Panc1 (cell line): ENCODE data around the gene SCGB3A1. TPM values are rescaled to one million over a fixed set of nuclear protein-coding genes. Genes with fewer than 3 reads are reported as not detected.

Experiments
- ATAC-seq: fragments of 200-7000 bp; cut with Tn5 transposase; 2 replicates; pipeline ENCODE4 v1.9.1; 2020; ENCODE audit warnings: mild to moderate bottlenecking, moderate library complexity
- BruUV-seq: library from RNA; stranded (reverse); fragments of 400-500 nt; replicated peaks from 2 replicates; lab custom pipeline; 2021; lab: Mats Ljungman, UMichigan
- CTCF ChIA-PET: fragments of 300-600 bp; sonication (Branson Sonifier 250); formaldehyde crosslinking; loops from one replicate; lab custom pipeline; 2022; ENCODE audit warnings: antibody characterized with exemption; lab: Charles Lee
- POLR2A ChIA-PET: fragments of 300-600 bp; sonication (Branson Sonifier 250); formaldehyde crosslinking; loops from one replicate; lab custom pipeline; 2022; ENCODE audit warnings: antibody characterized with exemption; lab: Charles Lee
- DNase-seq: peaks from one replicate; pipeline ENCODE4 v3.0.0-alpha.2; 2010; ENCODE audit warnings: low read depth, low spot score
- H3K27ac ChIP-seq: 2 replicates; pipeline ENCODE4 v1.5.1; 2011; ENCODE audit warnings: mild to moderate bottlenecking, low read length, inconsistent platforms
- H3K27me3 ChIP-seq: fragments of 200-500 bp; sonication (Bioruptor generic); 2 replicates; pipeline ENCODE4 v1.6.0; 2014; ENCODE audit warnings: low read length, inconsistent platforms; ENCODE audit not compliant: control insufficient read depth, insufficient read depth
- H3K36me3 ChIP-seq: fragments of 200-500 bp; sonication (Bioruptor generic); 2 replicates; pipeline ENCODE4 v1.5.1; 2014; ENCODE audit warnings: inconsistent platforms, mild to moderate bottlenecking, low read length, moderate library complexity; ENCODE audit not compliant: control insufficient read depth, insufficient read depth
- H3K4me1 ChIP-seq: 2 replicates; pipeline ENCODE4 v1.5.1; 2011; ENCODE audit warnings: inconsistent platforms, mild to moderate bottlenecking, low read length, moderate library complexity; ENCODE audit not compliant: control insufficient read depth, insufficient read depth
- H3K4me3 ChIP-seq, 2 experiments: 2 replicates each; pipeline ENCODE4 v1.5.1; 2011 to 2012; ENCODE audit warnings: low read depth in 2 of 2, low read length in 2 of 2, mild to moderate bottlenecking in 2 of 2, inconsistent platforms in 1 of 2, moderate library complexity in 1 of 2
- H3K9me3 ChIP-seq: fragments of 200-500 bp; sonication (Bioruptor generic); 2 replicates; pipeline ENCODE4 v1.5.1; 2014; ENCODE audit warnings: low read depth, mild to moderate bottlenecking, inconsistent platforms, low read length, moderate library complexity; ENCODE audit not compliant: control insufficient read depth, insufficient read depth
- CTCF ChIP-seq: fragments of 450-650 bp; IDR thresholded peaks from 2 replicates; pipeline ENCODE4 v1.5.1; 2017; ENCODE audit warnings: mild to moderate bottlenecking
- POLR2AphosphoS5 ChIP-seq: IDR thresholded peaks from 2 replicates; pipeline ENCODE4 v1.6.1; 2012; ENCODE audit warnings: mild to moderate bottlenecking, low read depth, low read length, moderate library complexity
- SIN3A ChIP-seq: IDR thresholded peaks from 2 replicates; pipeline ENCODE4 v1.6.1; 2012; ENCODE audit warnings: low read depth, mild to moderate bottlenecking, low read length, moderate library complexity, borderline replicate concordance; ENCODE audit not compliant: insufficient read depth
- TCF7L2 ChIP-seq: IDR thresholded peaks from 2 replicates; pipeline ENCODE4 v1.6.1; 2011; ENCODE audit warnings: mild to moderate bottlenecking, low read depth, low read length, inconsistent platforms
- in situ Hi-C: cut with HindIII; loops from 2 replicates; pipeline ENCODE4 v1.10.0; 2016; ENCODE audit warnings: low sequenced_read_pairs, low pct_unique_long_range_greater_than_20kb
- intact Hi-C: fragments of 100-400 bp; cut with micrococcal nuclease; formaldehyde crosslinking; loops from one replicate; pipeline ENCODE4 v1.10.0; 2022; ENCODE audit not compliant: unreplicated experiment
- total RNA-seq: library from RNA; stranded (reverse); gene quantifications from one replicate; pipeline ENCODE4 v1.2.1, GENCODE V29; 2021; ENCODE audit not compliant: unreplicated experiment
- TF ChIP-seq, protein P1 (sequence below), 2 experiments: IDR thresholded peaks; 2 replicates each; pipeline ENCODE4 v1.6.1; 2011 to 2012; ENCODE audit warnings: low read depth in 2 of 2, control low read depth in 1 of 2, low read length in 1 of 2, mild to moderate bottlenecking in 1 of 2, moderate library complexity in 1 of 2; ENCODE audit not compliant: insufficient read depth in 1 of 2

Gene SCGB3A1
- total RNA-seq, 1 experiment from 2014 or later: not detected

DNA sequence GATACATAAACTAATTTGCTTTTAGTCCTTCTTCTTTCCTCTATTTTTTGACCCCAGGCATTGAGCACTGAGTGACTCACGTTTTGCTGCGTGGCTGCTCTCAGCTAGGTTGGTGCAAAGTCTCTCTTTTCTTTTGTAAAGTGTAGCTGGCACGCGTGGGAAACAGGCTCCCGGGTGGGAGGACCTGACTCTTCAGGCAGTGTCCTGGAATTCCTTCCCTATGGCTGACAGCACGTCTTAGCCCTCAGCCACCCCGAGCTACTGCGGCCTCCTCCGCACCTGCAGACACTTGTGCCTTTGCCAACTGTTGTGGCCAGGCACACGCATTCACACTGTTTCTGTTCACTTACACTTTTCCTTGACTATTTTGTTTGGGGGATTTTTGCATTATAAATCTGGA is 877 bp upstream of the SCGB3A1 start:
- POLR2A ChIA-PET: no interaction called here
- Histone ChIP-seq H3K4me3 (no peak overlapping the region), H3K36me3 (no peaks in the 10 kb centered on the region), H3K27me3 (peaks cover 2% of the 10 kb centered on the region; the same call in 1 of the 2 replicates), H3K27ac (no peak overlapping the region), H3K4me1 (no peaks in the 10 kb centered on the region), H3K9me3 (no peaks in the 10 kb centered on the region)
- ATAC-seq: no peak
- CTCF ChIA-PET: no interaction called here
- intact Hi-C loops: no loop called here
- TF ChIP-seq SIN3A (no peak), TCF7L2 (no peak), POLR2AphosphoS5 (no peak), CTCF (no peak)
- TF ChIP-seq, protein P1, sequence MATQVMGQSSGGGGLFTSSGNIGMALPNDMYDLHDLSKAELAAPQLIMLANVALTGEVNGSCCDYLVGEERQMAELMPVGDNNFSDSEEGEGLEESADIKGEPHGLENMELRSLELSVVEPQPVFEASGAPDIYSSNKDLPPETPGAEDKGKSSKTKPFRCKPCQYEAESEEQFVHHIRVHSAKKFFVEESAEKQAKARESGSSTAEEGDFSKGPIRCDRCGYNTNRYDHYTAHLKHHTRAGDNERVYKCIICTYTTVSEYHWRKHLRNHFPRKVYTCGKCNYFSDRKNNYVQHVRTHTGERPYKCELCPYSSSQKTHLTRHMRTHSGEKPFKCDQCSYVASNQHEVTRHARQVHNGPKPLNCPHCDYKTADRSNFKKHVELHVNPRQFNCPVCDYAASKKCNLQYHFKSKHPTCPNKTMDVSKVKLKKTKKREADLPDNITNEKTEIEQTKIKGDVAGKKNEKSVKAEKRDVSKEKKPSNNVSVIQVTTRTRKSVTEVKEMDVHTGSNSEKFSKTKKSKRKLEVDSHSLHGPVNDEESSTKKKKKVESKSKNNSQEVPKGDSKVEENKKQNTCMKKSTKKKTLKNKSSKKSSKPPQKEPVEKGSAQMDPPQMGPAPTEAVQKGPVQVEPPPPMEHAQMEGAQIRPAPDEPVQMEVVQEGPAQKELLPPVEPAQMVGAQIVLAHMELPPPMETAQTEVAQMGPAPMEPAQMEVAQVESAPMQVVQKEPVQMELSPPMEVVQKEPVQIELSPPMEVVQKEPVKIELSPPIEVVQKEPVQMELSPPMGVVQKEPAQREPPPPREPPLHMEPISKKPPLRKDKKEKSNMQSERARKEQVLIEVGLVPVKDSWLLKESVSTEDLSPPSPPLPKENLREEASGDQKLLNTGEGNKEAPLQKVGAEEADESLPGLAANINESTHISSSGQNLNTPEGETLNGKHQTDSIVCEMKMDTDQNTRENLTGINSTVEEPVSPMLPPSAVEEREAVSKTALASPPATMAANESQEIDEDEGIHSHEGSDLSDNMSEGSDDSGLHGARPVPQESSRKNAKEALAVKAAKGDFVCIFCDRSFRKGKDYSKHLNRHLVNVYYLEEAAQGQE (IDR thresholded peaks at IDR 0.05; ENCODE audit: insufficient read depth in 1 of 2, low read depth in 2 of 2, low read length in 1 of 2): no peak
- no TSS peak for BruUV-seq
- no peak for DNase-seq
- in situ Hi-C loops: no loop called here

GRCh38 chr5:180590543-180591310 is 572 bp downstream of the SCGB3A1 start:
- Histone ChIP-seq H3K27me3 (peaks cover 2% of the 10 kb centered on the region), H3K4me1 (no peaks in the 10 kb centered on the region), H3K4me3 (peak overlapping the region in 1 of 2 experiments; percentile 9; a peak in 1 of 4 replicates), H3K27ac (no peak overlapping the region), H3K9me3 (no peaks in the 10 kb centered on the region), H3K36me3 (no peaks in the 10 kb centered on the region)
- TF ChIP-seq SIN3A: no peak
- TF ChIP-seq CTCF: no peak
- TF ChIP-seq POLR2AphosphoS5: no peak
- TF ChIP-seq, protein P1 (IDR thresholded peaks at IDR 0.05; ENCODE audit: insufficient read depth in 1 of 2, low read depth in 2 of 2, low read length in 1 of 2): no peak
- TF ChIP-seq TCF7L2: no peak
- BruUV-seq: no TSS peak
- DNase-seq: no peak
- POLR2A ChIA-PET: no interaction called here
- intact Hi-C loops: no loop called here
- in situ Hi-C loops: no loop called here
- CTCF ChIA-PET: no interaction called here
- no peak for ATAC-seq
